Measurements from ENCODE around the gene RPS6KA1.

The RPS6KA1 gene

DNA sequence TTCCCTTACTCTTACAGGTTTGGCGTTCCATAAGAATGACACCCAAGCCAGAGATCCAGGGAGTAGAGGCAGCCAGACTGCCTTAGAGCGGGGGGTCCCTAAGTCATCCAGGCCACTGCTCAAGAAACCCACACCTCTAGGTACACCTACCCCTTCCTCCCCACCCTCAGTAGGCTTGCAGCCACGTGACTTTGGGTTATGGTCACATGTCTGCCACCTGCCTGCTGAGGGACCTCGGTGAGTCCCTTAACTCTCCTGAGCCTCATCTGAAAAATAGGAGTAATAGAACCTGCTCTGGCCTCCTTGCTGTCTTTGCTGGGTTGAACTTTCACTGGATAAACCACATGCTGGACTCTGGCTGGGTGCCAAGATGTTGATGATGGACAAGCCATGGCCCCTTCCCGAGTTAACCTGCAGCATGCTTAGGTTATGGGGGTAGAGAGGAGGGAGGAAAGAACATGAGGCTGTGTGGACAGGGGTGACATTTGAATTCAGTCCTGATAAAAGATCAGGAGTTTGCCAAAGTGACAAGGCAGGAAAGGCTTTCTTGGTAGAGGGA lies 4.5 kb downstream of the RPS6KA1 start:
- no peak for DNase-seq (ENCODE audit: low spot score)

DNA sequence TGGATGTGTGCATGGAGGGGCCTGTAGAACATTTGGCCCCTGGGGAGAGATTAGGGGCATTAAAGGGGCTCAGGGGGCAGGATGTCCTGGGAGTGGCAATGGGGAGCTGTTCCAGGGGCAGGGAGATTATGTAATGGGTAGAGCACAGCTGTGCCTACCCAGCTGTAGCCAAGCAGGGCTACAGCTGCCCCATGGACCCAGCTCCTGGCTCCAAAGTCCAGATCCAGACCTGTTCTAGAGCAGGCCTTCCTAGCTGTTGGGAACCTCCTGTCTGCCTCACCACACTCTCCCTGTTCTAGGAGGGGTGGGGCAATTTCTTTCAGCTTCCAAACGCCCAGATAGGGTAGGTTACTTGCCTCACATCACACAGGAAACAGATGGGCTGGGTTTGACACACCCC lies 5.6 kb downstream of the RPS6KA1 start:
- no peak for DNase-seq (ENCODE audit: low spot score)

DNA sequence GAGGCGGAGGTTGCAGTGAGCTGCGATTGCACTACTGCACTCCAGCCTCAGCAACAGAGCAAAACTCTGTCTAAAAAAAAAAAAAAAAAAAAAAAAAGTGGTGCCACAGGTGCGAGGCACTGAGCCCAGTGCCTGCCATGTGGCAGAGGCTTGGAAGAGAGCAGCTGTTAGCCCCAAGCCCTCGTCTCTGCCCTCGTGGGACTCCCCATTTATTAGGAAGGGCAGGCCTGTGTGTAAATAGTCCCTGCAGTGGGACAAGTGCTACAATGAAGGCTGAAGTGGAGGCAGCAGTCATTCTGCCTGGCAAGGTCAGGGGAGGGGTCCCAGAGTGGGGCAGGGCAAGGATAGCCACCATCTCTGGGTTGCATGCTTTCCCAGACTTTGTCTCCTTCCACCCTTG lies 6.5 kb downstream of the RPS6KA1 start:
- no peak for DNase-seq (ENCODE audit: low spot score)

- no peak for DNase-seq (ENCODE audit: low spot score)
Observed at GRCh38 chr1:26536521-26536920, 7.0 kb downstream of the RPS6KA1 start.

GRCh38 chr1:26537951-26538352 lies 8.4 kb downstream of the RPS6KA1 start:
- DNase-seq (ENCODE audit: low spot score), result peak; percentile 45

DNA sequence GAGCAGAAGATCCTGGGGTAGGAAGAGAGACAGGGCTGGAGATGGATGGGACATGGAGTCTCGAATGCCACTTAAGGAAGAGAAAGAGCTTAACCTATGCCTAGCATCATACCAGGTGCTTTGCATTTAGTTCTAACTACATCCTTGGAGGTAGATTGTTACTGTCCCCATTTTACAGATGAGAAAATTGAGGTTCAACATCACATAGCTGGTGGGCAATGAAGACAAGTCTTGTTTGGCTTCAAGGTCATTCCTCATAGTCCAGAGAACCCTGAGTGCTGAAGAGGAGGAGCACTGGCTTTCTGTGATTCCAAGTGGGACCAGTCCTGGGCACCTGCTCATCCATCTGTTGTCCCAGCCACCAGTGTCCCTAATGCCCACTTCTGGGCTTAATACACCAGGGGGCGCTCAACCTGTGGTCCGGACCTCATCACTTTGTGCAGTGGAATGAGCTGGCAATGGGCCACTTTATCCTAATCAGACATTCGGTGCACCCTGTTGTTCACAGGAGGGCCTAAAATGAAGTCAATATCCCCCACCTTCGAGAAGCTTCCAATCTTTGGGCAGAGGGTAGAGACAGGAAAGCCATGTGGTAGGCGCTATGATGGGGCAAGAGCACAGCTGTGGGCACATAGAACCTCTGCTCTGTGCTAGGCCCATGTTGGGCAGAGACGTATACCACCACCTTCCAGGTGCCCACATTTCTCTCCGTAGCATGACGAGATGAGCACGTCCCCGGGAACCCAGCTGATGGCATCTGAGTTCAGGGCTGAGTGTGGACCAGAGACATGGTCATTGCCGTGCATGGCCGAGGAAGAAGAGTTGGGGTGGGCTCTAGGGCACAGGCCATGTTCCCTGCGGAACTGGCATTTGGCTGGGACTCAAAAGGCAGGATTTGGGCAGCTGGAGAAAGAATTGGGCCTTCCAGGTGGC lies 9.2 kb downstream of the RPS6KA1 start:
- peak; percentile 58 for DNase-seq (ENCODE audit: low spot score)

- no peak for DNase-seq (ENCODE audit: low spot score)
Observed at GRCh38 chr1:26539722-26540121, 10.2 kb downstream of the RPS6KA1 start.

GRCh38 chr1:26540351-26540750 lies 10.8 kb downstream of the RPS6KA1 start:
- DNase-seq (ENCODE audit: low spot score), result no peak

DNA sequence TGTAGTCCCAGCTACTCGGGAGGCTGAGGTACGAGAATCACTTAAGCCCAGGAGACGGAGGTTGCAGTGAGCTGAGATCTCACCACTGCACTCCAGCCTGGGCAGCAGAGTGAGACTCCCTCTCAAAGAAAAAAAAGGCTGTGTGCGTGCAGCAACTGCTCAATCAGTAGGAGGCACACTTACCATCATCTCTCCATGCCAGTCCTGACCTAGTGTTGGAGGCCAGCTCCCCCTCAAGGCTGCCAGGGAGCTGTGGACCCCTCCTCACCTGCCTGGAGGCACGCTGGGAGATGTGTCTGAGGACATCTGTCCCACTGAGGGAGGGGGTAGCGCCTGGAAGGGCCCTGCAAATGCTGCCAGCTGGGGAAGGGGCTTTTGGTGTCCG lies 11.9 kb downstream of the RPS6KA1 start:
- DNase-seq (ENCODE audit: low spot score), result no peak

- peak; percentile 64 for DNase-seq (ENCODE audit: low spot score)
Observed at GRCh38 chr1:26541816-26542711, 12.5 kb downstream of the RPS6KA1 start.

DNA sequence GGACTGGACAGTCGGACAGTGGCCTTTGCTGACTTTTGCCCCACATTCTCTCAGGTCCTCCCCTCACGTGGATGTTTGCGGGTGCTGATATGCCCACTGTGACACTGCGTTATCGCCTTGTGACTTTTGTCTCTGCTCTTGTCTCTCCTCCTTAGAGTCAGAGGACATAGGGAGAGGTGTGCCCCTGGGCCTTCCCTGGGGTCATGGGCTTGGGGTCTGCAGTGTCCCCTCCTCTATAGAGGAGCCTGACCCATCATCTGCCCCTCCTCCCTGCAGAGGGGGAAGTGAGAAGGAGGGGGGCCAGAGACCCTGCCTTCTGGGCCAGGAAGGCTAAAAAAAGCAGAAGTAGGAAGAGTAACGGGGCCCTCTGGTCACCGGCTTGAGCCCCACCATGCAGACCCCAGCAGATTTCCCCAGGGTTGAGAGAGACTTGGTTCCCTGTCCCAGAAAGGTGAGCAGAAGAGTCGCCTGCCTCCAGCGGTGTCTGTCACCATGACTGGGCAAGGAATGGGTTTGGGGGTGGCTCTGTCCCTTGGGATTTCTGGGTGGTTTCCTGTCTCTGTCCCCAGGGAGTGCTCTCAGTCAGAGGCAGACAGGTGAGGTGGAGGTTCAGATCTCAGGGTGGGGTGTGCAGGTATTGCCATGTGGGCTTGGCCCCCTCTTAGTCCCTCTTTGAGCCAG lies 13.3 kb downstream of the RPS6KA1 start:
- DNase-seq (ENCODE audit: low spot score), result no peak

- no peak for DNase-seq (ENCODE audit: low spot score)
Observed at GRCh38 chr1:26543462-26543861, 13.9 kb downstream of the RPS6KA1 start.

DNA sequence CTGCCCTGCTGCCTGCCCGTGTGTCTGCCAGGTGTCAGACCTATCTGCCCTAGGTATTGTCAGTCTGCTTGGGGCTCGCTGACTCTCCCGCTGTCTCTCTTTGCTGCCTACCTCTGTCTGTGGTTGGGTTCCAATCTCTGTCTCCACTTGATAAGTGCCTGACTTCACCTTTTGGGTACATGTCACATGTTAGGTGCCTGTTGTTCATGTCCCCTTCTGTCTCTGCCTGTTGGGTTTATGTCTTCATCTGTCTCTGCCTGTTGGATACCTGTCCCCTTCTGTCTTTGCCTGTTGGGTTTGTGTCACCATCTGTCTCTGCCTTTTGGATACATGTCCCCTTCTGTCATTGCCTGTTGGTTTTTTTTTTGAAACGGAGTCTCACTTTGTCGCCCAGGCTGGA lies 14.6 kb downstream of the RPS6KA1 start:
- no peak for DNase-seq (ENCODE audit: low spot score)

DNA sequence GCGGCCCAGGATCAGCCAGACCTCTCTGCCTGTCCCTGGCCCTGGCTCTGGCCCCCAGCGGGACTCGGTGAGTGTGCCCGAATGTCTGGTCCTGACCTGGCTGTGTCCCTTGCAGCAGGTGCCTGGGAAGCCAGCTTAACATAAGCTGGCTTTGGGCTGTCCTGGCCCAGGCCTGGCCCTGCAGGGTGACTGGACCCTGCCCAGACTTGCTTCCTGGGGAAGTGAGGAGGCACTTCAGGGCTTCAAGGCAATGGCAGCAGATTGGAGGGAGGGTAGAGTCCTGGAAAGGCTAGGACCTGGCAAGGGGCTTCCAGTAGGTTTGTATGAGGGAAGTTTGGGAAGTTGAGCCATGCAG lies 16.4 kb downstream of the RPS6KA1 start:
- no peak for DNase-seq (ENCODE audit: low spot score)

- DNase-seq (ENCODE audit: low spot score), result no peak
Observed at GRCh38 chr1:26546375-26546774, 16.8 kb downstream of the RPS6KA1 start.

DNA sequence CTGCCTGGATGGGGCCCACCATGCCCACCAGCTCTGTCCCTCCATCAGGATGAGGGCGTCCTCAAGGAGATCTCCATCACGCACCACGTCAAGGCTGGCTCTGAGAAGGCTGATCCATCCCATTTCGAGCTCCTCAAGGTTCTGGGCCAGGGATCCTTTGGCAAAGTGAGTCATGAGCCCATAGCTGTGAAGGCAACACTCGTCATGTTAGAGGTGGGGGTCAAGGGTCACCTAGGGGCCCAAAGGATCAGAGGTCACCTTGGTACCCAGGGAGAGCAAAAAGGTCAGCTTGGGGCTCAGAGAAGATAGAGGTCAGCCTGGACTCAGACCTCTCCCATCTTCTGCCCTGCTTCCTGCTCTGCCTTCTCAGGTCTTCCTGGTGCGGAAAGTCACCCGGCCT lies 17.3 kb downstream of the RPS6KA1 start:
- no peak for DNase-seq (ENCODE audit: low spot score)

- DNase-seq (ENCODE audit: low spot score), result no peak
Observed at GRCh38 chr1:26548841-26549240, 19.3 kb downstream of the RPS6KA1 start.

DNA sequence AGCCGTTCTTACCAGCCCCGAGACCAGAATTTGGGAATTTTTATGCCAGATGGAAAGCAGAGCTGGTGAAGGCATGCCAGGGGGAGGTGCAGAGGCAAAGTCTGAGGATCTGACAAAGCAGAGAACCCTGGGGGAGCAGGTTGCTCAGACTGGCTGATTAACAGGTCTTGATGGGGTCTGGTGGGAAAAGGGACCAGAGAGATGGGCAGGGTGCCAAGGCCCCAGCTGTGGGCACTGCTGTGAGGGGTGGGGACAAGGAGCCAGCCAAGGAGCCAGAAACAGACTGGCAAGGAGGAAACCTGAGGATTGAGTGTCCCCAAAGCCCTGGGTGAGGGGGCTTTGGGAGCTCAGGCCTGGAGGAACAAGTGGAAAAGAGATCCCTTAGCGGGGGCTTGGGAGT lies 21.4 kb downstream of the RPS6KA1 start:
- DNase-seq (ENCODE audit: low spot score), result no peak

DNA sequence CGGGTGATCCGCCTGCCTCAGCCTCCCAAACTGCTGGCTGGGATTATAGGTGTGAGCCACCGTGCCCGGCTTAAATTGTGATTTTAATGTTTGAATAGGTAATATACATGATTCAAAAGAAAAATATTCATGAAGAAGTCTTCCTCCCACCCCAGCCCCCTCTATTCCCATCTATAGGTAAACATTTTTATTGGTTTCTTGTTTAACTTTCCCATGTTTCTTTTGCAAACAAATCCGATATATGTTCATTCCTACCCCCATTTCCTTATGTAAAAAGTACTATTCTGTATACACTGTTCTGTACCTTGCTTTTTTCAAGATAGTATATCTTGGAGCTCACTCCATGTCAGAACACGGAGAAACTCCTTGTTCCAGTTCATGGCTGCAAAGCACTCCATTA lies 23.2 kb downstream of the RPS6KA1 start:
- DNase-seq (ENCODE audit: low spot score), result no peak

- DNase-seq (ENCODE audit: low spot score), result no peak
Observed at GRCh38 chr1:26553942-26554682, 24.6 kb downstream of the RPS6KA1 start.

DNA sequence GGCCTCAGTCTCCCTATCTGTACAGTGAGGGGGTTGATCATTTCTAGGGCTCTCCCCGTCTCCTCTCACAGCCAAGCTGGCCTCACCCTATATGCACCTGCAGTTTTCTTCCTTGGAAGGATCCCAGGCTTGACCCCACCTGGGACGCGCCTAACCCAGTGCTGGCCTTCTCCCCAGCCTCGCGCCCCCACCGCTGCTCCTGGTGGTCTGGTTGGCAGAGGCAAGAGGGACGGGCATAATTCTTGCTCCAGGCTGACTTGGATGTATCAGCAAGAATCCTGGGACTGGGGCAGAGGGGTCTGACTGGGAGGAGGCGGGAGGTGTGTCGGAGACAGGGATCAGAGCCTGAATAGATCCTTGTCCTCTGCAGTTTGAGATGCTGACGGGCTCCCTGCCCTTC lies 25.2 kb downstream of the RPS6KA1 start:
- DNase-seq (ENCODE audit: low spot score), result no peak
